Loucy (cell line): ENCODE measurements around the gene C2CD4B.

ENCODE experiments used
- EZH2phosphoT487 ChIP-seq: fragments of 200-600 bp; IDR thresholded peaks from 2 replicates; pipeline ENCODE4 v1.6.1; 2018; ENCODE audit warnings: antibody characterized with exemption, mild to moderate bottlenecking, moderate library complexity, borderline replicate concordance
- TF ChIP-seq, protein P1 (sequence below): fragments of 200-600 bp; sonication (generic); conservative IDR thresholded peaks from 2 replicates; pipeline ENCODE4 v1.5.1; 2014; ENCODE audit warnings: mild to moderate bottlenecking, antibody characterized with exemption, low read length

DNA sequence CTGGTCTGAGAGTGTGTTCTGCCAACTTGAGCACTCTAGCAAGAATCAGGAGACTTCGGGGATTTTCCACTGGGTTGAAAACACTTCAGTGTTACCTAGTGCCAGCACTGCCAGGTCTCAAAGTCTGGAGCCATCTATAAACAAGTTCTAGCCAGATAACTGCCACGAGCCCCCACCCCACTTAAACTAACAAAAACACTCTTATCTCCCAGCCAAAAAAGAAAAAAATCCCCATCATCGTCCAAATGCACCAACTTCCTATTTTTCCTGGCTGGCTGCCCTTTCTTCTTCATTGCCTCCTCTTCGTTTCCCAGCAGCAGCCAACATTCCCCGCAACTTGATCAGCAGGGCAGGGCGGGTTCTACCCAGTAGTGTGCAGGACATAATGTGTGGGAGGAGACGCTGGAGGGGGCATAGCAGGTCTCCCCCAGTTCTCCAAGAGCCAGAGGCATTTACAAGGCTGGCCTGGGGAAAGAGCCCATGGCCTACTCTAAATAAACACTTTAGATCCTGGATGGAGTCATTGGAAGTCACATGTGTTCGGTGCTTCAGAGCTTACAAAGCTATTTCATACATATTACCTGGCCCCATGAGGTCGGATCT, 29.5 kb downstream of the C2CD4B start:
- TF ChIP-seq, protein P1, sequence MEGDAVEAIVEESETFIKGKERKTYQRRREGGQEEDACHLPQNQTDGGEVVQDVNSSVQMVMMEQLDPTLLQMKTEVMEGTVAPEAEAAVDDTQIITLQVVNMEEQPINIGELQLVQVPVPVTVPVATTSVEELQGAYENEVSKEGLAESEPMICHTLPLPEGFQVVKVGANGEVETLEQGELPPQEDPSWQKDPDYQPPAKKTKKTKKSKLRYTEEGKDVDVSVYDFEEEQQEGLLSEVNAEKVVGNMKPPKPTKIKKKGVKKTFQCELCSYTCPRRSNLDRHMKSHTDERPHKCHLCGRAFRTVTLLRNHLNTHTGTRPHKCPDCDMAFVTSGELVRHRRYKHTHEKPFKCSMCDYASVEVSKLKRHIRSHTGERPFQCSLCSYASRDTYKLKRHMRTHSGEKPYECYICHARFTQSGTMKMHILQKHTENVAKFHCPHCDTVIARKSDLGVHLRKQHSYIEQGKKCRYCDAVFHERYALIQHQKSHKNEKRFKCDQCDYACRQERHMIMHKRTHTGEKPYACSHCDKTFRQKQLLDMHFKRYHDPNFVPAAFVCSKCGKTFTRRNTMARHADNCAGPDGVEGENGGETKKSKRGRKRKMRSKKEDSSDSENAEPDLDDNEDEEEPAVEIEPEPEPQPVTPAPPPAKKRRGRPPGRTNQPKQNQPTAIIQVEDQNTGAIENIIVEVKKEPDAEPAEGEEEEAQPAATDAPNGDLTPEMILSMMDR: no peak
- no peak for TF ChIP-seq EZH2phosphoT487
